PC-3 (cell line): Measurements from ENCODE around the gene HLCS. TPM values are rescaled to one million over a fixed set of nuclear protein-coding genes. Genes with fewer than 3 reads are reported as not detected.

Source experiments
- ATAC-seq: fragments of 200-7000 bp; cut with Tn5 transposase; 2 replicates; pipeline ENCODE4 v1.9.1; 2020; ENCODE audit warnings: mild to moderate bottlenecking, moderate library complexity
- BruUV-seq: library from RNA; stranded (reverse); fragments of 400-500 nt; replicated peaks from 2 replicates; lab custom pipeline; 2021; lab: Mats Ljungman, UMichigan
- CTCF ChIA-PET: fragments of 300-600 bp; sonication (Branson Sonifier 250); formaldehyde crosslinking; loops from one replicate; lab custom pipeline; 2022; ENCODE audit warnings: antibody characterized with exemption; lab: Charles Lee
- POLR2A ChIA-PET: fragments of 300-600 bp; sonication (Branson Sonifier 250); formaldehyde crosslinking; loops from one replicate; lab custom pipeline; 2022; ENCODE audit warnings: antibody characterized with exemption; ENCODE audit not compliant: unreplicated experiment; lab: Charles Lee
- DNase-seq: peaks from one replicate; pipeline ENCODE4 v3.0.0-alpha.2; 2015
- H2AFZ ChIP-seq: fragments of 300-600 bp; sonication (generic); 2 replicates; pipeline ENCODE4 v1.6.0; 2016; ENCODE audit warnings: antibody characterized with exemption, low read length
- H3F3A ChIP-seq: fragments of 300-600 bp; sonication (generic); one replicate; pipeline ENCODE4 v1.6.0; 2017; ENCODE audit warnings: antibody characterized with exemption, low read length, control low read depth, mild to moderate bottlenecking; ENCODE audit not compliant: unreplicated experiment
- H3K27ac ChIP-seq: fragments of 300-600 bp; sonication (generic); 2 replicates; pipeline ENCODE4 v1.5.1; 2016; ENCODE audit warnings: mild to moderate bottlenecking, low read length
- H3K27me3 ChIP-seq: fragments of 300-600 bp; sonication (generic); 2 replicates; pipeline ENCODE4 v1.6.1; 2016; ENCODE audit warnings: low read length, mixed read lengths
- H3K36me3 ChIP-seq: fragments of 300-600 bp; sonication (generic); 2 replicates; pipeline ENCODE4 v1.6.1; 2016; ENCODE audit warnings: low read depth, mixed run types, low read length, mixed read lengths
- H3K4me1 ChIP-seq: fragments of 300-600 bp; sonication (generic); 2 replicates; pipeline ENCODE4 v1.5.1; 2016; ENCODE audit warnings: low read length; ENCODE audit not compliant: insufficient read depth
- H3K4me2 ChIP-seq: fragments of 300-600 bp; sonication (generic); 2 replicates; pipeline ENCODE4 v1.6.0; 2016; ENCODE audit warnings: low read length
- H3K4me3 ChIP-seq: fragments of 300-600 bp; sonication (generic); 2 replicates; pipeline ENCODE4 v1.5.1; 2016; ENCODE audit warnings: mild to moderate bottlenecking, low read length, mixed read lengths
- H3K79me2 ChIP-seq: fragments of 300-600 bp; sonication (generic); 2 replicates; pipeline ENCODE4 v1.6.1; 2017; ENCODE audit warnings: low read length, mixed read lengths
- H3K9ac ChIP-seq: fragments of 300-600 bp; sonication (generic); 2 replicates; pipeline ENCODE4 v1.6.0; 2016; ENCODE audit warnings: mild to moderate bottlenecking, low read length
- H3K9me2 ChIP-seq: fragments of 300-600 bp; sonication (generic); replicated peaks from 2 replicates; pipeline ENCODE4 v1.6.1; 2016; ENCODE audit warnings: mixed run types, low read length, mixed read lengths
- H3K9me3 ChIP-seq: fragments of 300-600 bp; sonication (generic); 2 replicates; pipeline ENCODE4 v1.6.1; 2016; ENCODE audit warnings: low read length, mixed read lengths
- H4K20me1 ChIP-seq: fragments of 300-600 bp; sonication (generic); 2 replicates; pipeline ENCODE4 v1.6.1; 2016; ENCODE audit warnings: low read length, mixed read lengths
- EZH2 ChIP-seq: fragments of 300-600 bp; sonication (generic); IDR thresholded peaks from one replicate; pipeline ENCODE4 v1.6.1; 2017; ENCODE audit warnings: antibody characterized with exemption, mild to moderate bottlenecking, low read length; ENCODE audit not compliant: unreplicated experiment
- EZH2phosphoT487 ChIP-seq: fragments of 300-600 bp; sonication (generic); IDR thresholded peaks from 2 replicates; pipeline ENCODE4 v1.6.1; 2018; ENCODE audit warnings: mild to moderate bottlenecking, antibody characterized with exemption, low read length, borderline replicate concordance
- intact Hi-C: fragments of 100-400 bp; cut with micrococcal nuclease; formaldehyde crosslinking; loops from 2 replicates; pipeline ENCODE4 v1.9.0; 2023
- total RNA-seq: library from RNA; depleted of rRNA; stranded (reverse); fragments of >200 nt; gene quantifications from 2 replicates; pipeline ENCODE4 v1.2.3, GENCODE V29; 2014
- TF ChIP-seq, protein P1 (sequence below): fragments of 300-600 bp; sonication (generic); conservative IDR thresholded peaks from 2 replicates; pipeline ENCODE4 v1.5.1; 2017; ENCODE audit warnings: antibody characterized with exemption, low read depth, mild to moderate bottlenecking, low read length

HLCS gene
- total RNA-seq, 1 experiment from 2014 or later: 44.1 TPM

DNA sequence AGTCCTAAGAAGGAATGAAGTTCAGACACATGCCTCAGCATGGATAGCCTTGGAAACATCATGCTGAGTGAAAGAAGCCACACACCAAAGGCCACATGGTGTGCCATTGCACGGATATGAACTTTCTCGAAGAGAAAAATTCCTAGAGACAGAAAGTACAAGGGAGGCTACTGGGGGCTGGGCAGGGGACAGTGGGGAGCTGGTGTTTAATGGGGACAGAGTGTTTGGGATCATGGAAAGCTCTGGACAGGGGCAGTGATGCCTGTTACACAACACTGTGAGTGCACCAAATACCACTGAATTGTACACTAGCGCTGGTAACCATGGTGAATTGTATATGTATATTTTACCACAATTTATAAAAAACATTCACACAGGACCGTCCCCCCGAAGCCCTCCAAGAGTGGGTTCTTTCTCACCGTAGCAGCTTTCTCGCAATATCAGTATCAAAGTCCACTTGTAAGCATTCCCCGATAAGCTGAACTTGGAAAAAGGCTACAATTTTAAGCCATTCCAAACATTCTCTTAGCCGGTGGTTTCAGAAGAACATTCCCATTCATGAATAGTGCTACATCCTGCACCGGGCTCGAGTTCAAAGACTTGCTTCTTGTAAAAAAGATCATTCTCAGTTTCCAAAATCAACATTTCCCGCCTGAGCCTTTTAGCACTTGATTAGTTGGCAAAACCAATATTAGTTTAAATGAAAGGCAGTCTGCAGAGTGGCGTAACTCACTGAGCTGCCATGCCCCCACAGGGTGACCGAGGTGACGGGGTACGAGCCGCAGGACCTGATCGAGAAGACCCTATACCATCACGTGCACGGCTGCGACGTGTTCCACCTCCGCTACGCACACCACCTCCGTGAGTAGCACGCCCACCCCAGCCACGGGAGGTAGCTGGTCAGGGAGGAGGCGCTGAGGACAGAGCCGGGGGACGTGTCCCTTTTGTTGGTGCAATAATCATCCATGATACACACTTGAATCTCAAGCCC lies 235.9 kb downstream of the HLCS start:
- no peaks in the 10 kb centered on the region for H3F3A ChIP-seq
- POLR2A ChIA-PET: no interaction called here
- H3K9me3 ChIP-seq: no peaks in the 10 kb centered on the region
- no peak overlapping the region for H3K27ac ChIP-seq
- TF ChIP-seq EZH2 (no peak), EZH2phosphoT487 (no peak)
- TF ChIP-seq, protein P1, sequence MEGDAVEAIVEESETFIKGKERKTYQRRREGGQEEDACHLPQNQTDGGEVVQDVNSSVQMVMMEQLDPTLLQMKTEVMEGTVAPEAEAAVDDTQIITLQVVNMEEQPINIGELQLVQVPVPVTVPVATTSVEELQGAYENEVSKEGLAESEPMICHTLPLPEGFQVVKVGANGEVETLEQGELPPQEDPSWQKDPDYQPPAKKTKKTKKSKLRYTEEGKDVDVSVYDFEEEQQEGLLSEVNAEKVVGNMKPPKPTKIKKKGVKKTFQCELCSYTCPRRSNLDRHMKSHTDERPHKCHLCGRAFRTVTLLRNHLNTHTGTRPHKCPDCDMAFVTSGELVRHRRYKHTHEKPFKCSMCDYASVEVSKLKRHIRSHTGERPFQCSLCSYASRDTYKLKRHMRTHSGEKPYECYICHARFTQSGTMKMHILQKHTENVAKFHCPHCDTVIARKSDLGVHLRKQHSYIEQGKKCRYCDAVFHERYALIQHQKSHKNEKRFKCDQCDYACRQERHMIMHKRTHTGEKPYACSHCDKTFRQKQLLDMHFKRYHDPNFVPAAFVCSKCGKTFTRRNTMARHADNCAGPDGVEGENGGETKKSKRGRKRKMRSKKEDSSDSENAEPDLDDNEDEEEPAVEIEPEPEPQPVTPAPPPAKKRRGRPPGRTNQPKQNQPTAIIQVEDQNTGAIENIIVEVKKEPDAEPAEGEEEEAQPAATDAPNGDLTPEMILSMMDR: no peak
- H2AFZ ChIP-seq: no peak overlapping the region
- no peak for ATAC-seq
- no peaks in the 10 kb centered on the region for H4K20me1 ChIP-seq
- no TSS peak for BruUV-seq
- H3K36me3 ChIP-seq: peaks cover 69% of the 10 kb centered on the region
- no peaks in the 10 kb centered on the region for H3K27me3 ChIP-seq
- no peaks in the 10 kb centered on the region for H3K4me1 ChIP-seq
- intact Hi-C loops: no loop called here
- no peak overlapping the region for H3K9ac ChIP-seq
- H3K79me2 ChIP-seq: no peaks in the 10 kb centered on the region
- no peak overlapping the region for H3K4me2 ChIP-seq
- H3K4me3 ChIP-seq: no peak overlapping the region
- H3K9me2 ChIP-seq: no peaks in the 10 kb centered on the region
- DNase-seq: no peak
- CTCF ChIA-PET: no interaction called here

DNA sequence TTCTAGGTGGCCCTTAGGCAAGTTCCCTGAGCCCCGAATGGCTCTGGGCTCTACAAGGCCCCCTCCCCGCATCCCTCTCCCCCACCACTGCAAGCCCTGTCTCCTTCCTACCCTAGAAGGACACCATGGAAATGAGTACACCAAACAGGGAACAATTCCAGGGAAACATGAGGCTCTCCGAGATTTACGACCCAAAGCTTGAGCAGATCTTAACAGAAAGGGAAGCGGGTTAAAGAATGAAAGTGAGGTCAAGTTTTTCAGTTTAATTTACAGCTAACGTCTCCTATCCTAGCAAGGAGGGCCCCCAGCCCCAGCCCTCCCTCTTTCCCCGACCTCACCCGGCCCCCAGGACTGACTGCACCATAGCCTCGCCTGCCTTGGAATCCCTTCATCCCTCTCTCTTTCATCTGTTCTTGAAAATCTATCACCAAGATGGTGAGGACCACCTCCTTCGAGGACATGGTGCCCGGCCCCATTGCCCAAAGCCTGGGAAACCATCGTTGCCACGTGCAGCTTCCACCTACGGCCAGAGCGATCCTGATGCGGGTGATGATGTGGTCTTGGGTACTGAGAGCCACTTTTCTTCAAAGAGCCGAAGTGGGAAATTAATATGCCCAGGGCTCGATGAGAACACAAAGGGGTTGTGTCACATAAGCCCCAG lies 237.0 kb downstream of the HLCS start:
- Histone ChIP-seq H3K27ac (no peak overlapping the region), H2AFZ (no peak overlapping the region), H3K9me2 (no peaks in the 10 kb centered on the region), H3K4me3 (no peak overlapping the region), H4K20me1 (no peaks in the 10 kb centered on the region), H3K9me3 (no peaks in the 10 kb centered on the region), H3K27me3 (no peaks in the 10 kb centered on the region), H3K79me2 (no peaks in the 10 kb centered on the region), H3K4me2 (no peak overlapping the region), H3F3A (no peaks in the 10 kb centered on the region), H3K36me3 (peaks cover 62% of the 10 kb centered on the region), H3K4me1 (no peaks in the 10 kb centered on the region), H3K9ac (no peak overlapping the region)
- POLR2A ChIA-PET: no interaction called here
- CTCF ChIA-PET: no interaction called here
- TF ChIP-seq, protein P1: no peak
- TF ChIP-seq EZH2phosphoT487 (no peak), EZH2 (no peak)
- no peak for DNase-seq
- no peak for ATAC-seq
- intact Hi-C loops: no loop called here
- no TSS peak for BruUV-seq
